GM19372 (cell line): ENCODE data around the gene PDX1.
"Not testable (repeated sequence)": the region's sequence is repeated elsewhere in the genome, so short reads cannot be mapped to it uniquely, and the experiment has no call there.

Experiments
- ATAC-seq: cut with Tn5 transposase; IDR thresholded peaks from one replicate; pipeline ENCODE4 v1.9.1; 2021; ENCODE audit warnings: mild to moderate bottlenecking, low read depth, moderate library complexity; ENCODE audit not compliant: unreplicated experiment

PDX1 gene

DNA sequence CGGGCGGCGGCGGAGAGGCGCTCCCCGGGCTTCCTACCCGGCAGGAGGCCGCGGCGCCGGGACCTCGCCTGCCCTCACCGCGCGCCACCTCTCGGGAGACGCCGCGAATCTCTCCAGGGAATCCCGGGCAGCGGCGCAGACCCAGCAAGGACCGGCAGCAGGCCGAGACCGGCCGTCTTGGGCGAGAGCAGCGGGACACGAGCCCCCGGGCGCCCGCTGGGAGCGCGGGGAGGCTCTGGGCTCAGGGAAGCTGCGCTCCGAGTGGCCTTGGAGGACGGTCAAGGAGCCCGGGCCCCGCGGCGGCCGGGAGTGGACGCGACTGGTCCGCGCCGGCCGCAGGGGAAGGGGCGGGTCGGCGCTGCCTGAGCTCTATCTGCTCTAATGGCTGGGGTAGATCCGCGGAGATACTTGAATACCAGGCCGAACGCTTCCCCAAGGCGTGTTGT, 34.6 kb downstream of the PDX1 start:
- peak; percentile 7 for ATAC-seq

DNA sequence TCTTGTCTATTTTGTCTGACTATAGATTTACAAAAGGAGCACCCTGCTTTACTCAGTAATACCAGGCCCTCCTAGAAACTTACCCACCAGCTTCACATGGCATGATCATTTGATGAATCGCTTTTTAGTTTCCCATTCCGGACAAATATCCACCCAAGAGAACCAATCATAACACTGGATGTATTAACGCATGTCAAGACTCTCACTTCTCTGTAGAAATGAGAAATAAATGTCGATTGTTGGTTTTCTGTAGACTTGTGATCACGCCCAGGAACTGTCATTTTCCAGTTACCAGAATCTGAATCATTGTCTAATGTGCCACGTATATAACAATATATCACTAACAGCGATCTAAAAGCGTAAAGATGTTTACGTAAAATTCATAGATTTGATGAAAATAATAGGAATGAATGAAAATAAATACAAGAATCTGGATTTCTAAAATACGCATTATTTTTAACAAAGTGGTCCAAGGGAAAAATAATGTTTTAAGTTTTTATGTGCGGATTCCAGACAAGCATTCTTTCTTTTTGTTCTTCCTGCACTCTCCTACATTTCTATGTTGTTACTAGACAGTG, 35.3 kb downstream of the PDX1 start:
- ATAC-seq: no peak

DNA sequence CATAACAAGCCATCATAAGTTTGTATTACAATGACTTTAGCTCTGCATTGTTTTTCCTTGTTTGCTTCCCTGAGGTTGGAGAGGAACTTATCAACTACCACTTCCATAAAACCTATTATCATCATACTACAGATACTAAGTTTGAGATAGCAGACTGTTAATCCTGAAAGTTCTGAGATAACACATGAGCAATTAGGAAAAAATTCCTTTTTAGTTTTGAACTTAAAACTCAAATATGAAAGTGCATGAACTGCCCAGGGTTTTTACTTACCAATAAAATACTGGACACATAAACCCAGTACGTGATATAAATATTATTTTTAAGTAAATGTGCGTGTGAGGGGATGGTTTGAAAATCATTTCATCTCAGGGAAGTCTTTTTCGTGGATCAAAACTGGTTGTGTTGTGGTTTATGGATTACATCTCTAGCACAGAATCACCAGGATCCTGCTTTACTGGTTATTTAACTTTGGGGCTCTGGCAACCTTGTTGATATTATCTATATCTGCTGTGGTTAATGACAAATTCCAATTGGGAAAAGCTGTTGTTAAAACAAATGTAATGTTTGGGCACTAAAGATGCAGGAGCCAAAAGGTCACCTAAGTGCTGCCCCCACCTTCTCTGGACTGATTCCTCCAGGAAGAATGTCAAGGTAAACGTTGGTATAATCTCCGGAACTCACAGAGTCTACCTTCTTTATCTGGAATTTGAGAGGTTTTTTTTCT, 36.9 kb downstream of the PDX1 start:
- no peak for ATAC-seq

DNA sequence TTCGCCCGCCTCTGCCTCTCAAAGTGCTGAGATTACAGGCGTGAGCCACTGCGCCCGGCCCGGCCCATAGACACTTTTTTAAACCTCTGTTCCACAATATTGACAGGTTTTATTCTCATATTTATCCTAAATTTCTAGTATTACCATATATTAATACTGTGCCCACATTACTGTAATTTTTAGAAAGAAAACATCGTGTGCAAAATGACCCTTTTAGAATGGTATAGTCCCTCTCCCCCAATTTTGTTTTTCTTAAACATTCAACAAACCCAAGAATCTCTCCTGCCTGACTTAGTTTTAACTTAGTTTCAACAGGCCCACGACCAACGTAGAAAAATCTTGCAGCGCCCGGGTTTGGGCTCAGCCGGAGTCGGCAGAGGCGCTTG, 40.2 kb downstream of the PDX1 start:
- ATAC-seq: no peak

DNA sequence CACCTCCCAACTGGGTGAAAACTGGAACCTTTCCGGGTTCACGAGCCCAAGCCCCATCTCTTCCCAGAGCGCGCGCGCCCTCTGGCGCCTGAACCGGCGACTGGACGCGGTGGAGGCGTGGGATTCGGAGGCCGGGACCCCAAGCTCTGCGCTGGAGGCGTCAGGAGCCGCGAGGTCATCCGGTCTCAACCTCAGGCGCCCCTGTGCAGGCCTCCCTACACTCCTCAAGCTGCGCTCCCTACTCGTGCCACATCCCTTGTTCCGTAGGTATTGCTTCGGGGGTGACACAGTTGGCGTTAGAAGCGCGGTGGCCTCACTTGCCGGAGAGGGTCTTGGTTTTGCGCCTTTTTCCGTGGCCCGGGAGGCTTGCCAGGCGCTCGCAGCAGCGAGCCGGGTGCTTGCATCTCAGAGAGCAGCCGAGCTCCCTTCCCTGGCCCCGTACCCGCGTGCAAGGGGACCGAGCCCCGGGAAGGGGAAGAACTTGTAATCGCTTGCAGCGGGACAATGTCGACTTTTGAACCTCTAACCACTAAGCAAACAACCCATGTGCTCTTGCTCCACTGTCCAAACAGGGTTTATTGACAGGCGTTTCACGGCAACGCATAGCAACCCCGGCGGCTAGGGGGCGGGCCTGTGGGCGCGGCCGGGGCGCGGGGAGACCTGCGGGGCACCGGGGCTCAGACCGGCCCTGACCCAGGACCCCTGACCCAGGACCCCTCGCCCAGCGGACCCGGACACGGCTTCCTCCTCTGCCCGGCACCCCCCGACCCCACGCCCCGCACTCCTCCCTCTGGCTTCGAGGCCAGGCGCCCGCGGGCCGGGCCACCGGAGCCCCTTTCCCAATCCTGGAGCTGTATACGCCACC, 40.8 kb downstream of the PDX1 start:
- no peak for ATAC-seq

DNA sequence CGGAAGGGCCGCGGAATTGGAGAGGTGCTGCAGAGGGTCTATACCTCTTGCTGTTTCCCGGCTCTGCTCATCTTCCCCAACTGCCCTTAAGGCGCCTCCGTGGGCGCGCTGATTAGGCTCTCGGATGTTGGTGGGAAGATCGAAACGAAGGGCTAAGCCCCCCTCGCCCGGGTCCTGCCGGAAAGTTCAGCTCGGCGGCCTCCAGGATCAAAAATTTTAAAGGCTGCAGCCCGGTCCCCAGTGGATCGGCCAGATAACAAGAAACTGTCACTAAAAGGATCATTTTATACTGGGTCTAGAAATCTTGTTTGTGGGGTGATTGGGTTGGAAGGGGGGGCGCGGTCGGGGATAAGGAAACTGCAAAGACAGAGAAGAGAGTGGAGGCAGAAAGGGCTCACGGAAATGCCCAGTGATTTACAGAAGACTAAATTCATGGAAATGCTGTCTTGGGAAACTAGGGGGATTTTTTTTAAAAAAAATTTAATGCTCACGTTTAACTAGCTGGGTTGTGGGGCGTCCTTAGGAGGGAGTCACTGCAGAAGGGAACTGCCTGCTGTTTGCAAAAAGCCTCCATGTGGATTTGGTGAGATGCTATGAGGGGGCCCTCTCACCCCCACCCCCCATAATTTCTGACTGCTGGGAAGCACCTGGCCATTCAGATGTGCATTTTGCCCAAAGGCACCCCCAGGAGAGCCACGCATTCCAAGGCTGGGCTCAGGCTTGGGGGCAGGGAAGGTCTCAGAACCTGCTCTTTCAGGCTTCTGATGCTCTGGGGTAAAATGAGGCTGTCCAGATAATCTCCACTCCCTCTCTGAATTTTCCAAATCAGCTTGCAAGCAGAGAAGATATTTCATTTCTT, 41.7 kb downstream of the PDX1 start:
- no peak for ATAC-seq

DNA sequence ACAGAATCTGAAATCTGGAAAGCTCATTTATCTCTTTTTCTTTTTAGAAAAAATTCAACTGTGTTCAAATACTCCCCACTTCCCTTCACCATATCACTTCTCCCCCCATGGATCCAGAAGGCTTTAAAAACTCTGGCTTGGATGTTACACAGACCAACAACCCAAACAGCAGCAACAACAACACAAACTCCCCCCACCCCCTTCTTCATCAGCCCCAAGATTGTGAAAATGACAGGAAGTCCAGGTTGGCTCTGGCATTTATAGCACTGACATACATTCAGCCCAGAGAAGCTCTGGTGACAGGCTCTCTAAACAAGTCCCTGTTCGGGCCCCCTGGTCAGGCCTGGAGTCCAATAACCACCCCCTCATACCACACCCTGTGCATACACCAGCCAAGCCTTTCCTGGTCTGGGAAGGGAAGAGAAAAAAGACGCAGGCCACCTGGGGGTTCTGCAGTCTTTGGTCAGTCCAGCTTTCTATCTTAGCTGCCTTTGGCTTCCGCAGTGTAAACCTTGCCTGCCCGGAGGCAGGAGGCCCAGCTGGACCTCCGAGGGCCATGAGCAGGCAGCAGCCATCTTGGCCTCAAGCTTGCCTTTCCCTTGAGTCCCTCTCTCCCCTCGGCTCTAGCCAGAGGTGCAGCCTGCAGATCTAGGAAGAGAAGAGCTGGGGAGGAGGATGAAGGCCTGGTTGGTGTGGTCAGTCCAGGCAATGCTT, 42.5 kb downstream of the PDX1 start:
- ATAC-seq: no peak

DNA sequence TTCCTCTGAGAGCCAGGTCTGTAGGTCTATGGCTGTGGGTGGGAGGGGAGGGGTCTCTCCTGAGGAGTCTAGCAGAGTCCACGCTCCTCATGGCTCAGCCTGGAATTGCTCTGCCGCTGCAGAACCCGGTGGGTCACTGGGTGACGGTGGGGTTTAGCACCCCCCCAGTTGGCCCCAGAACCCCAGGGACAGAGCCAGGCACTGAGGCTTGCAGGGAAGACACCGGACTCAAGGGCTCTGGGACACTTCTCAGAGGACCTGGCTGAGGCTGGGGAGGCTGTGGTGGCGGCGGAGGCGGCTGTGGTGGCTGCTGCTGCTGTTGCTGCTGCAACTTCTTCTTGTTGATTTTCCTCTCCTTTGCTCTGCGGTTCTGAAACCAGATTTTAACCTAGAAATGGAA, 43.2 kb downstream of the PDX1 start:
- no peak for ATAC-seq

DNA sequence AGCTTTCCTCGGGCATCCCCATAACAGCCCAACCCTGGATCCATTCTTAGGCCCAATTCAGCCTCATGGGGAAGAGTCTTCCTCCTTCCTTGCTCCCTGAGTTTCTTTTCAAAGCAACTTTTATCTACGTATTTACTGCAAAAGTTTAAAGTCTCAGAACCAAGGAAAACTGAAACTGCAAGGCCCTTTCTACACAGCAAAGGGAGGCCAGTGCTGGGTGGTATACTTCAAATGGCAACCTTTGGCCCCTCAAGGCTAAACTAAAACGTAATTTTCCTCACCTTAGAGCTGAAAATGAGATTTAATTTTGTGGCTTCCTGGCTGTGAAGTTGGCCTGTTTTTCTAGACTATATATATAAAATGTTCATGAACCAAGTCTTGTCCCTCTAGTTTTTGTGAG, 43.7 kb downstream of the PDX1 start:
- no peak for ATAC-seq

DNA sequence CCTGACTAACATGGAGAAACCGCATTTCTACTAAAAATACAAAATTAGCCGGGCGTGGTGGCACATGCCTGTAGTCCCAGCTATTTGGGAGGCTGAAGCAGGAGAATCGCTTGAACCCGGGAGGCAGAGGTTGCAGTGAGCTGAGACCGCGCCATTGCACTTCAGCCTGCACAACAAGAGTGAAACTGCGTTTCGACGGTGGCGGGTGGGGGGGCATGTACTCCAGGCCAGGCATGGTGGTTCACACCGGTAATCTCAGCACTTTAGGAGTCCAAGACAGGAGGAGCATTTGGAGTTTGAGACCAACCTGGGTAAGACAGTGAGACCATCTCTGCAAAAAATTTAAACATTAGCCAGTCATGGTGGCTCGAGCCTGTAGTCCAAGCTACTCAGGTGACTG, 44.4 kb downstream of the PDX1 start:
- not testable (repeated sequence) for ATAC-seq

DNA sequence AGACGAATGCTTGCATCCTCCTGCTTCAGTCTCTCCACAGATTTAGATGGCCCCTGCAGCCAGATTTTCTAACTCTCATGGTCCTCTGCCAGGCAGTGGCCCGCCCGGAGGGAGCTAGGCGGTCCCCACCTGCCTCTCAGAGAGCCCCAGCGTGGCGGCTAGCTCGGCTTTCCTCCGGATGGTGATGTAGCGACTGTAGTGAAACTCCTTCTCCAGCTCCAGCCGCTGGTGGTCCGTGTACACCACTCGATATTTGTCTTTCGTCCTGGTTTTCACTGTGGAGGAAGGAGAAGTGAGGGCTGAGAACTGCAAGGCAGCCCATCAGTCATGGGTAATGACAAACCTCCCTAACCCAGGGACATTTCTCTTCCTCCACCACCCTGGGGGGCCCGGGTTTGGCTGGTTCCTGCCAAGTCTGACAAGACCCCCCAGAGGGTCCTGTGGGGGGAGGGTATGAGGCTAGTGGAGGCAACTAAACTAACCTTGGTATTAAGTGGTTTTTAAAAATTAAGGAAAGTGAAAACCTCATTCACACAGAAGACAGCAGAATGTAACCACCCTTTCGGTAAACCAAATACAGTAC, 45.0 kb downstream of the PDX1 start:
- ATAC-seq: no peak

DNA sequence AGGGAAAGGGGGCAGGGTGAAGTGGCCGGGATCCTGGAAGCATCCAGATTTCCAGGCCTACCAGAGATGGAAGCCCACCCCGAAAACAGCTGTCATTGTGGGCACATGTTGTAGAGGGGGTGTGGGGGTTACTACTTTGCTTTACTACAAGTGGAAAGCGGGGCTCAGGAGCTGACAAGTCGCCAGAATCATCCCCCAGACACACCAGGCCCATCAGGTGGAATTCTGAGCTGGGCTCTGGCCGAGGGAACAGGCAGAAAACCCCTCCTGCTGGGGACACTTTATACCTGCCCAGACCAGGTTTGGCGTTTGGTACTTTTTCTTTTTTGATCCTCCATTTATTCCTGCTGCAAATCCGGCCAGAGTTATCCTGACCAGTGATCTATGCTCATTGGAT, 45.5 kb downstream of the PDX1 start:
- ATAC-seq: no peak

DNA sequence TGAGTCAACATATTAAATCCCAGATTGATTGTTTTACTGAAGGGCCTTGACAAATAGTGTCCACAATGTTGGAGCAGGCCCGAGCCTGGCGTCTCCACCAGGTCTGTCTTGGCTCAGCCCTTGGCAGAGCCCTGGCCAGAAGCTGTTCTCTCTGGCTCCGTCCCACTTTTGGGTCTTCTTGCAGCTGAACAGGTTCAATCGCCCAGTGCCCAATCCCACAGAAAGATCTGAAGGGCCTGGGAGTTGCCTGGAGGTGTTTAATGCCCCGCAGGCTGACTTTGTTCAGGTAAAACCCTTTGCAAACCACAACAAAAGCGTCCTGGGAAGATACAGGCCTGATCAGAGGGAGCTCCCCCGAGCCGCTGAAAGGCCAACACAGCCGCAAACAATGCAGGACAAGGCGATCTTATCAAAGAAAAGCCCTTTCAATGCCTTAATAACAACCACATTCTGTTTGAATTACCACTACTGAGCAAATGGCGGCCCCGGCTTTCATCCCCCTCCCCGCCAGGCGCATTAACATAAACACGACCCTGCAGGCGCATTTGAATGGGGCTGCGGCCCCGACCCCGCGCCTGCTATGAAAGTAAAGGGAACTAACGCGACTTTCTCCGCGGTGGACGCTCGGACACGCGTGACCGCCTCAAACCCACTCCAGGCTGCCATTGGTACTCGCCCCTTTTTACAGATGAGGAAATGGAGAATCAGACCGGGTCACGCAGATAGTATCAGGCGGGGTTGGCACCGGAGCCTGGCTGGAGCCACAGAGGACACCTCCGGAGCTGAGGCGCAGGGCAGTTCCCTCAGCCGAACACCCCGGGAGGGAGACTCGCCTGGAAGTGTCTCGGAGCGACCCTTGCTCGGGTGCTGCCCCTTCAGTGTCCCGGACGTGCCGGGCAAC, 46.2 kb downstream of the PDX1 start:
- ATAC-seq: no peak

DNA sequence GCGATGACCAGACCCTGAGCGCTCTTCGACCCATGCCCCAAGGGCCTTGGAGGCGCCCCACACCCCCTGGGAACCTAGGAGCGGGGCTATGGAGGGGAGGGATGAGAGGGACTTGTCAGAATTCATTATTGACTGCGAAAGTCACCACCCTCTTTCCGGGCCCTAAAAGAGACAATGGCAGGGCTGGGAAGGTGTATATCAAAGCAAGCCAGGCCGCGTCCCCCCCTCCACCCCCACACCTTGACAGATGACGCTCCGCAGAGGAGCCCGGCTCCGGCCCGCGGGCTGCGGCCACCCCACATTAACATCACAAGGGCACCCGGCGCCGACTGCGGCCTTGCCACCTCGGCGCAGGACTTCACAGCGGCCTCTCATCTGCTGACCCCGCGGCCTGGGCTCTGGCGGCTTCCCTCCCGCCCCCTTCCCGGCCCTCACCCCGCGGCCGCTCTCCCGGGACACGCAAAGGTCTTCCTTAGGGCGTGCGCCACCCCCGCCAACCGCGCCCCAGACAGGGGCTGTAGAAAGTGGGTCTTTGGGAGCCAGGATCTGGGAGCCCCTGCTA, 46.9 kb downstream of the PDX1 start:
- no peak for ATAC-seq

DNA sequence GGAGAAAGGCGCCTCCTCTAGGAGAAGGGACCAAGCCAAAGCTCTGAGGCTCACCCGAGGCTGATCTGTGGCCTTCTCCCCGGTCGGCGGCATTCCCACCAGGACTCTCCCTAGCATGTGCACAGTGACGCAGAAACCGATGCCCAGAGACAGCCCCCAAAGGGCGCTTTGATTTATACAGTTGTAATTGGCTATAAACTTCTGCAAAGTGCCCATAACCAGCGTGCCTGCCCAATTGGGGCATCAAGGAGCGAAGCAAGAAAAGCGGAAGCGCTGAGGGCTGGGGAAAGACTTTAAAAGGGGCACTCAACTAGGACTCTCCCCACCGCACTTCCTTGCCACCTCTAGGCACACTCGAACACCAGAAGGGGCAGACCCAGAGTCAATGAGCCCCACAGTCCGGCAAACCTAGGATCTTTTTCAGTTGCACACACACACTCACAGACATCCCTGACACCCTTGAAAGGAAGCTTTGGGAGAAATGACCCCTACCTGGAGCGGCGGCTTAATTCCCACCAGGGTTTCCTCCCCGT, 47.5 kb downstream of the PDX1 start:
- no peak for ATAC-seq

DNA sequence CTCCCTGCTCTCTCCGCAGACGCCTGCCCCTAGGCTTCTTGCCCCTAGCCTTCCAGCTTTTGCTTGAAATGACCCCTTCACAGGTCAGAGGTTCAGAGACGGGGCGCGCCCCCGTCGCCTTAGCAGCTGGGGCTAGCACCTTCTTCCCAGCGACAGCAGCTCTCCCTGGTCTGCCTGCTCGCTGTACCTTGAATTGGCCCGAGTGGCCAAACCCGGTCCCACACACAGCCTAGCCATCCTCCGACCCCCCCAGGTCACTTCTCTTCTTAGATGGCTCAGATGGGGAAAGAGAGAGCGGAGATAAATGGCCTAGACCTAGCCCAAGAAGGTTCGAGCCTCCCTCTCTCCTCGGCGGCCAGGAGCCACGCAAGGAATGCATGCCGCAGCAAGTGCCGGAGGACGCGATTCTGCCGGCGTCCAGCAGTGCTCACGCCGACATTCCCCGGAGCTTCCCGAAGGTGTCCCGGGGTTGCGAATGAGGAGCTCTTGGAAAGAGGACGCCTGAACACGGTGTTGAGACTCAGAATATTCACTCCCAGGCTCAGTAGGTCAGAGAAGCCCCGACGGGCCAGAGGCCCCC, 48.0 kb downstream of the PDX1 start:
- ATAC-seq: no peak

DNA sequence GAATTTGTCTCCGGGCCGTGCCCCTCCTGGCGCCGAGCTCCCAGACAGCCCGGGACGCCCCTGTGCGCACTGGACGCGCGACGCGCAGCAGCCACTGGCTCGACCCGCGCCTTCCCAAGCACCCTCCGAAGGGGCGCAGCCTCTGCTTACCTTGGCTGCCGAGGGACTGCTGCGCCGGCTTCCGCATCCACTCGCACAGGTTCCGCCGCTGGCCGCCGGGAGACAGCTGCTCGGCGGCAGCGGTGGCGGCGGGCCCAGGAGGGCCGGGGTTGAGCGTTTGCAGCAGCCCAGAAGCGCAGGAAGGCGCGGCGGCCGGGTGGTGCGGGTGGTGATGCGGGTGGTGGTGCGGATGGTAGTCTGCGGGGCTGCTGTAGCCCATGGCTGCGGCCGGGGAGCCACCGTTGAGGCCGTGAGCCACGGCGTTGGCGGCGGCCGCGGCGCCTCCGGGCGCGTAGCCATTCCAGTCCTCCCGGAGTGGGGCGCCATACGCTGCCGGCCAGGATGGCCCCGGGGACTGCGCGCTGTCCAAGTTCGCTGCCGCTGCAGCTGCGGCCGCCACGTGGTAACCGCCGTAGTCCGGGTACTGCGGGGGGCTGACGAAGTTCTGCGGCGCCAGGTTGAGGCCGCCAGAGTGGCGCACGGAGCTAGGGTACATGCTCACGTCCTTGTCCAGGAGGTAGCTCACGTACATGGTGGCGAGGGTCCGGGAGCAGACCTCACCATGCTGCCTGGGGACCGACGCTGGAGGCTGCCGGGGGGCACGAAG, 48.7 kb downstream of the PDX1 start:
- ATAC-seq: no peak
